ENCODE results near the gene VGLL4. TPM values are rescaled to one million over a fixed set of nuclear protein-coding genes. Genes with fewer than 3 reads are reported as not detected.

VGLL4 gene
- polyA plus RNA-seq, 2 of the 4 experiments (the other 2 are of a cell fraction) = 24.7 to 28.1 TPM

GRCh38 chr3:11613319-11613718 lies 30.4 kb downstream of the VGLL4 start:
- Histone ChIP-seq H3K9me3 (no peaks in the 10 kb centered on the region), H3K4me3 (no peak overlapping the region), H3K4me1 (no peaks in the 10 kb centered on the region), H3K27ac (no peak overlapping the region), H3K4me2 (no peak overlapping the region)
- no peak for TF ChIP-seq RAD21 (conservative IDR thresholded peaks at IDR 0.05 in 1 of 2, IDR thresholded peaks at IDR 0.05 in 1 of 2)
- no peak for TF ChIP-seq RCOR1 (IDR thresholded peaks at IDR 0.05; ENCODE audit: low read depth, low read length)
- TF ChIP-seq HOXA7 (CRISPR knock-in tag; IDR thresholded peaks at IDR 0.05) = no peak
- no peak for TF ChIP-seq CBX2 (IDR thresholded peaks at IDR 0.05; ENCODE audit: borderline replicate concordance, low read depth)
- no peak for TF ChIP-seq HOXB13 (CRISPR knock-in tag; IDR thresholded peaks at IDR 0.05; ENCODE audit: low read depth)
- TF ChIP-seq RNF2 (IDR thresholded peaks at IDR 0.05; ENCODE audit: borderline replicate concordance, low read depth) = no peak
- no peak for TF ChIP-seq MAFK (IDR thresholded peaks at IDR 0.05; ENCODE audit: partially characterized antibody)
- TF ChIP-seq SMC3 (IDR thresholded peaks at IDR 0.05) = no peak
- no peak for TF ChIP-seq ZNF302 (CRISPR knock-in tag; IDR thresholded peaks at IDR 0.05)
- no peak for TF ChIP-seq ZC3H11A (IDR thresholded peaks at IDR 0.05)
- TF ChIP-seq NR3C1 (IDR thresholded peaks at IDR 0.05) = no peak
- TF ChIP-seq MAX (IDR thresholded peaks at IDR 0.05) = no peak
- no peak for TF ChIP-seq FOXS1 (CRISPR knock-in tag; IDR thresholded peaks at IDR 0.05)
- TF ChIP-seq RARB (CRISPR knock-in tag; IDR thresholded peaks at IDR 0.05) = no peak
- TF ChIP-seq KDM1A (IDR thresholded peaks at IDR 0.05; ENCODE audit: low read depth) = no peak
- no peak for TF ChIP-seq TP53 (CRISPR knock-in tag; IDR thresholded peaks at IDR 0.05)
- ATAC-seq (no peak), DNase-seq (ENCODE audit: low read depth in 1 of 2, low spot score in 1 of 2) (no peak), FAIRE-seq (no peak)
- CTCF ChIA-PET = interaction anchor here (0.7 to 1.2 kb wide), 2 partner anchors 11 to 31 kb away, joined by 3 to 4 read pairs; partner anchors contain the start of gene VGLL4
- POLR2A ChIA-PET = no interaction called here
- 99% methylated on average over 8 of the region's 8 CpGs for WGBS (ENCODE audit: missing lambda C conversion rate)

GRCh38 chr3:11612515-11613188 lies 31.1 kb downstream of the VGLL4 start:
- H3K4me2 ChIP-seq = no peak overlapping the region
- DNase-seq (ENCODE audit: low read depth in 1 of 2, low spot score in 1 of 2) (no peak), ATAC-seq (no peak), FAIRE-seq (no peak)
- 89% methylated on average over 9 of the region's 9 CpGs for whole genome bisulfite sequencing (ENCODE audit: missing lambda C conversion rate)
- TF ChIP-seq ZSCAN20 (CRISPR knock-in tag; IDR thresholded peaks at IDR 0.05) (no peak), EP300 (IDR thresholded peaks at IDR 0.05) (no peak), GATA3 (IDR thresholded peaks at IDR 0.05; ENCODE audit: borderline replicate concordance) (no peak), EHMT2 (IDR thresholded peaks at IDR 0.05; ENCODE audit: low read depth) (no peak), HES2 (IDR thresholded peaks at IDR 0.05) (no peak), RFX5 (IDR thresholded peaks at IDR 0.05) (no peak), CHD4 (IDR thresholded peaks at IDR 0.05; ENCODE audit: borderline replicate concordance) (no peak), USF2 (IDR thresholded peaks at IDR 0.05) (no peak), NFE2L2 (conservative IDR thresholded peaks at IDR 0.05; ENCODE audit: low read length) (no peak), HOXB13 (CRISPR knock-in tag; IDR thresholded peaks at IDR 0.05; ENCODE audit: low read depth) (no peak), CEBPB (IDR thresholded peaks at IDR 0.05) (no peak), EHF (CRISPR knock-in tag; IDR thresholded peaks at IDR 0.05) (no peak), CBX8 (IDR thresholded peaks at IDR 0.05) (no peak), KDM1A (IDR thresholded peaks at IDR 0.05; ENCODE audit: low read depth) (no peak), MAX (IDR thresholded peaks at IDR 0.05) (no peak), RAD21 (conservative IDR thresholded peaks at IDR 0.05 in 1 of 2, IDR thresholded peaks at IDR 0.05 in 1 of 2) (no peak), SREBF2 (IDR thresholded peaks at IDR 0.05) (no peak)
- CTCF ChIA-PET = interaction anchor here (0.7 to 1.2 kb wide), 2 partner anchors 12 to 31 kb away, joined by 3 to 4 read pairs; partner anchors contain the start of gene VGLL4
- H3K9me3 ChIP-seq = no peaks in the 10 kb centered on the region
- H3K4me3 ChIP-seq = no peak overlapping the region
- H3K27ac ChIP-seq = no peak overlapping the region
- POLR2A ChIA-PET = no interaction called here
- H3K4me1 ChIP-seq = no peaks in the 10 kb centered on the region

Measured in A549 (cell line).